Measurements from ENCODE around the gene PELI2.

PELI2 gene

GRCh38 chr14:56268673-56269072 lies 150.5 kb downstream of the PELI2 start:
- DNase-seq = no peak

- no peak for DNase-seq
Measured at GRCh38 chr14:56270921-56271320, 152.7 kb downstream of the PELI2 start.

- DNase-seq = no peak
Measured at GRCh38 chr14:56271970-56272369, 153.8 kb downstream of the PELI2 start.

- DNase-seq = no peak
Measured at GRCh38 chr14:56273155-56273554, 154.9 kb downstream of the PELI2 start.

GRCh38 chr14:56273951-56274350 lies 155.7 kb downstream of the PELI2 start:
- no peak for DNase-seq

GRCh38 chr14:56274556-56274955 lies 156.3 kb downstream of the PELI2 start:
- no peak for DNase-seq

- DNase-seq = no peak
Measured at GRCh38 chr14:56276108-56276507, 157.9 kb downstream of the PELI2 start.

GRCh38 chr14:56278383-56278782 lies 160.2 kb downstream of the PELI2 start:
- DNase-seq = no peak

- no peak for DNase-seq
Measured at GRCh38 chr14:56280843-56281242, 162.6 kb downstream of the PELI2 start.

- DNase-seq = no peak
Measured at GRCh38 chr14:56282179-56282578, 164.0 kb downstream of the PELI2 start.

- DNase-seq = no peak
Measured at GRCh38 chr14:56284641-56285040, 166.4 kb downstream of the PELI2 start.

- DNase-seq = no peak
Measured at GRCh38 chr14:56289155-56289554, 170.9 kb downstream of the PELI2 start.

GRCh38 chr14:56290195-56290594 lies 172.0 kb downstream of the PELI2 start:
- no peak for DNase-seq

GRCh38 chr14:56292970-56293369 lies 174.8 kb downstream of the PELI2 start:
- no peak for DNase-seq

GRCh38 chr14:56293506-56293905 lies 175.3 kb downstream of the PELI2 start:
- DNase-seq = no peak

- DNase-seq = no peak
Measured at GRCh38 chr14:56294128-56294527, 175.9 kb downstream of the PELI2 start.

GRCh38 chr14:56295743-56296142 lies 177.5 kb downstream of the PELI2 start:
- DNase-seq = no peak

GRCh38 chr14:56297449-56297848 lies 179.2 kb downstream of the PELI2 start:
- no peak for DNase-seq

- no peak for DNase-seq
Measured at GRCh38 chr14:56299306-56299984, 181.2 kb downstream of the PELI2 start.

- no peak for DNase-seq
Measured at GRCh38 chr14:56300495-56300894, 182.3 kb downstream of the PELI2 start.

- DNase-seq = no peak
Measured at GRCh38 chr14:56304456-56304855, 186.2 kb downstream of the PELI2 start.

- no peak for DNase-seq
Measured at GRCh38 chr14:56309198-56309597, 191.0 kb downstream of the PELI2 start.

GRCh38 chr14:56310643-56311042 lies 192.4 kb downstream of the PELI2 start:
- DNase-seq = no peak

- no peak for DNase-seq
Measured at GRCh38 chr14:56313789-56314188, 195.6 kb downstream of the PELI2 start.

- DNase-seq = no peak
Measured at GRCh38 chr14:56318393-56319115, 200.3 kb downstream of the PELI2 start.

Measured in stimulated activated CD4-positive, alpha-beta T cell treated with anti-CD3 and anti-CD28 coated beads, Interleukin-4, amount 100 ng/mL, for 24 hours (primary cell).